ENCODE data around the gene PCSK5. TPM values are rescaled to one million over a fixed set of nuclear protein-coding genes. Genes with fewer than 3 reads are reported as not detected.

PCSK5 gene
- polyA plus RNA-seq, 1 donor from 2014 or later: 1.7 TPM

GRCh38 chr9:76177931-76178330, 287.5 kb downstream of the PCSK5 start:
- Histone ChIP-seq H3K27me3 (ENCODE audit: insufficient read depth, low read depth, low read length) (no peaks in the 10 kb centered on the region), H3K4me3 (ENCODE audit: low read length) (no peak overlapping the region), H4K20me1 (ENCODE audit: insufficient read depth) (no peaks in the 10 kb centered on the region), H3K36me3 (ENCODE audit: insufficient read depth, low read length) (no peaks in the 10 kb centered on the region), H3K9me3 (ENCODE audit: low read length) (no peaks in the 10 kb centered on the region), H3K9me2 (ENCODE audit: insufficient read depth, low read length) (no peaks in the 10 kb centered on the region), H3K27ac (ENCODE audit: low read length) (no peak overlapping the region), H2AFZ (ENCODE audit: low read depth, low read length) (no peak overlapping the region), H3K79me2 (replicated peaks; ENCODE audit: insufficient read depth, low read length) (no peaks in the 10 kb centered on the region), H3K9ac (ENCODE audit: low read length) (no peak overlapping the region), H3K4me2 (ENCODE audit: low read length) (no peak overlapping the region), H3F3A (ENCODE audit: insufficient read depth, low read length, poor library complexity, severe bottlenecking) (no peaks in the 10 kb centered on the region)
- TF ChIP-seq EZH2 (IDR thresholded peaks at IDR 0.05; ENCODE audit: borderline replicate concordance, insufficient read depth, low read length, poor library complexity, severe bottlenecking) (no peak), TAF1 (IDR thresholded peaks at IDR 0.05; ENCODE audit: low read depth) (no peak), POLR2AphosphoS5 (IDR thresholded peaks at IDR 0.05) (no peak), RAD21 (conservative IDR thresholded peaks at IDR 0.05) (no peak), REST (IDR thresholded peaks at IDR 0.05; ENCODE audit: borderline replicate concordance) (no peak), MXI1 (conservative IDR thresholded peaks at IDR 0.05; ENCODE audit: poor library complexity, severe bottlenecking) (no peak), SMC3 (conservative IDR thresholded peaks at IDR 0.05; ENCODE audit: poor library complexity) (no peak), EP300 (conservative IDR thresholded peaks at IDR 0.05; ENCODE audit: poor library complexity, severe bottlenecking) (no peak), CTCF (IDR thresholded peaks at IDR 0.05; ENCODE audit: poor library complexity, severe bottlenecking) (no peak)

- no peak overlapping the region for H3K9ac ChIP-seq (ENCODE audit: low read length)
- H3K9me3 ChIP-seq (ENCODE audit: low read length): no peaks in the 10 kb centered on the region
- no peaks in the 10 kb centered on the region for H3F3A ChIP-seq (ENCODE audit: insufficient read depth, low read length, poor library complexity, severe bottlenecking)
- no peaks in the 10 kb centered on the region for H3K36me3 ChIP-seq (ENCODE audit: insufficient read depth, low read length)
- no peak overlapping the region for H2AFZ ChIP-seq (ENCODE audit: low read depth, low read length)
- H3K4me3 ChIP-seq (ENCODE audit: low read length): no peak overlapping the region
- no peaks in the 10 kb centered on the region for H4K20me1 ChIP-seq (ENCODE audit: insufficient read depth)
- no peaks in the 10 kb centered on the region for H3K9me2 ChIP-seq (ENCODE audit: insufficient read depth, low read length)
- no peak overlapping the region for H3K4me2 ChIP-seq (ENCODE audit: low read length)
- H3K79me2 ChIP-seq (replicated peaks; ENCODE audit: insufficient read depth, low read length): no peaks in the 10 kb centered on the region
- no peaks in the 10 kb centered on the region for H3K27me3 ChIP-seq (ENCODE audit: insufficient read depth, low read depth, low read length)
- H3K27ac ChIP-seq (ENCODE audit: low read length): no peak overlapping the region
- TF ChIP-seq EP300 (conservative IDR thresholded peaks at IDR 0.05; ENCODE audit: poor library complexity, severe bottlenecking): no peak
- TF ChIP-seq EZH2 (IDR thresholded peaks at IDR 0.05; ENCODE audit: borderline replicate concordance, insufficient read depth, low read length, poor library complexity, severe bottlenecking): no peak
- TF ChIP-seq CTCF (IDR thresholded peaks at IDR 0.05; ENCODE audit: poor library complexity, severe bottlenecking): no peak
- no peak for TF ChIP-seq RAD21 (conservative IDR thresholded peaks at IDR 0.05)
- TF ChIP-seq SMC3 (conservative IDR thresholded peaks at IDR 0.05; ENCODE audit: poor library complexity): no peak
- no peak for TF ChIP-seq REST (IDR thresholded peaks at IDR 0.05; ENCODE audit: borderline replicate concordance)
- no peak for TF ChIP-seq MXI1 (conservative IDR thresholded peaks at IDR 0.05; ENCODE audit: poor library complexity, severe bottlenecking)
- TF ChIP-seq TAF1 (IDR thresholded peaks at IDR 0.05; ENCODE audit: low read depth): no peak
- no peak for TF ChIP-seq POLR2AphosphoS5 (IDR thresholded peaks at IDR 0.05)
Observed at GRCh38 chr9:76180541-76180940, 290.1 kb downstream of the PCSK5 start.

All from neural cell (in vitro differentiated cells).